ENCODE results near the gene LBP. TPM values are rescaled to one million over a fixed set of nuclear protein-coding genes. Genes with fewer than 3 reads are reported as not detected.

Gene LBP
- total and polyA plus RNA-seq, 2 experiments from 2014 or later: 0.10 to 0.19 TPM

- TF ChIP-seq EZH2 (IDR thresholded peaks at IDR 0.05; ENCODE audit: low read depth, unreplicated experiment): no peak
- no peak for TF ChIP-seq STAT1 (IDR thresholded peaks at IDR 0.05; ENCODE audit: unreplicated experiment)
- no peak for TF ChIP-seq NANOG (IDR thresholded peaks at IDR 0.05; ENCODE audit: borderline replicate concordance)
- TF ChIP-seq EZH2phosphoT487 (IDR thresholded peaks at IDR 0.05; ENCODE audit: unreplicated experiment): no peak
- no peak for TF ChIP-seq ETS1 (IDR thresholded peaks at IDR 0.05)
- TF ChIP-seq ZNF114 (CRISPR knock-in tag; IDR thresholded peaks at IDR 0.05): no peak
- no peak for TF ChIP-seq ZNF331 (CRISPR knock-in tag; IDR thresholded peaks at IDR 0.05; ENCODE audit: low read depth)
- no peak for TF ChIP-seq REST (IDR thresholded peaks at IDR 0.05; ENCODE audit: unreplicated experiment)
- TF ChIP-seq CREB1 (CRISPR knock-in tag; IDR thresholded peaks at IDR 0.05; ENCODE audit: low read depth): no peak
These were observed 20.0 kb upstream of the LBP start (continued) for GRCh38 chr20:38326309-38326708.

GRCh38 chr20:38330638-38331037 lies 15.6 kb upstream of the LBP start:
- Mint-ChIP-seq H3K27ac (no peak overlapping the region), H3K27me3 (ENCODE audit: insufficient read depth, low read depth, poor library complexity) (peaks cover 3% of the 10 kb centered on the region), H3K4me3 (no peak overlapping the region), H3K36me3 (ENCODE audit: low read depth) (no peaks in the 10 kb centered on the region), H3K4me1 (no peaks in the 10 kb centered on the region), H3K9me3 (no peaks in the 10 kb centered on the region)
- H3F3A ChIP-seq (replicated peaks; ENCODE audit: low read depth): no peaks in the 10 kb centered on the region
- no peaks in the 10 kb centered on the region for H3K4me1 ChIP-seq (ENCODE audit: insufficient read depth)
- H3K27me3 ChIP-seq (ENCODE audit: insufficient read depth): no peaks in the 10 kb centered on the region
- no peak overlapping the region for H3K4me2 ChIP-seq
- DNase-seq (ENCODE audit: low spot score) (no peak), ATAC-seq (no peak)
- no peaks in the 10 kb centered on the region for H3K9me2 ChIP-seq (ENCODE audit: insufficient read depth)
- no peak overlapping the region for H2AFZ ChIP-seq
- no peak overlapping the region for H3K27ac ChIP-seq (ENCODE audit: low read depth)
- H4K20me1 ChIP-seq (replicated peaks; ENCODE audit: insufficient read depth): no peaks in the 10 kb centered on the region
- no peaks in the 10 kb centered on the region for H3K36me3 ChIP-seq (ENCODE audit: insufficient read depth)
- no peaks in the 10 kb centered on the region for H3K79me2 ChIP-seq (replicated peaks; ENCODE audit: insufficient read depth)
- no peak overlapping the region for H3K4me3 ChIP-seq
- TF ChIP-seq EZH2 (IDR thresholded peaks at IDR 0.05; ENCODE audit: low read depth, unreplicated experiment): no peak
- no peak for TF ChIP-seq REST (IDR thresholded peaks at IDR 0.05; ENCODE audit: unreplicated experiment)
- no peak for TF ChIP-seq ETS1 (IDR thresholded peaks at IDR 0.05)
- TF ChIP-seq CTCF (conservative IDR thresholded peaks at IDR 0.05; ENCODE audit: low read depth in 2 of 2): no peak
- TF ChIP-seq JUNB (IDR thresholded peaks at IDR 0.05; ENCODE audit: unreplicated experiment): no peak
- TF ChIP-seq ZNF331 (CRISPR knock-in tag; IDR thresholded peaks at IDR 0.05; ENCODE audit: low read depth): no peak
- no peak for TF ChIP-seq STAT1 (IDR thresholded peaks at IDR 0.05; ENCODE audit: unreplicated experiment)
- no peak for TF ChIP-seq POLR2AphosphoS5 (IDR thresholded peaks at IDR 0.05; ENCODE audit: low read depth)
- no peak for TF ChIP-seq EZH2phosphoT487 (IDR thresholded peaks at IDR 0.05; ENCODE audit: unreplicated experiment)
- TF ChIP-seq CREB1 (CRISPR knock-in tag; IDR thresholded peaks at IDR 0.05; ENCODE audit: low read depth): no peak
- TF ChIP-seq NANOG (IDR thresholded peaks at IDR 0.05; ENCODE audit: borderline replicate concordance): no peak

Measured in GM23338 (cell line).